ENCODE results near the gene GABARAPL2. TPM values are rescaled to one million over a fixed set of nuclear protein-coding genes. Genes with fewer than 3 reads are reported as not detected.

Gene GABARAPL2
- total and polyA plus RNA-seq, 7 donors, result 107 to 215 (median 167) TPM

DNA sequence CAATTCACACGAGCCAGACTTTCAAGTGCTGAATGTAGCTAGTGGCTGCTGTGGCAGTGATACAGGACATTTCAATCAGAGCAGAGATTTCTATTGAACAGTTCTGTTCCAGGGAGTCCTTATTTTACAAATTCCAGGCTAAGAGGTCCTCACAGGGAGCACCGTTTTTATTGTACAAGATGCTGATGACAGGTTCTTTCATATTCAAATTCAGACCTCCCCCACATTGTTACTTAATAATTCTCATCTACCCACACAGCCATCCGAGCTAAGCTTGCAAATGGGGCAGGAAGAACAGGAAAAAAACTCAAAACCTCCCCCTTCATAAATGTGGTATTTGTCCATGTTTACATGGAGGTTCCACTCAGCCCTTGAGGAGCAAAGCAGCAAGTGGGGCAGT lies 9.8 kb downstream of the GABARAPL2 start:
- ATAC-seq (no peak), DNase-seq (no peak)
- Histone ChIP-seq H3K9me3 (no peaks in the 10 kb centered on the region), H3K27ac (no peak overlapping the region), H3K4me3 (no peak overlapping the region), H3K27me3 (ENCODE audit: insufficient read depth in 3 of 3, low read length in 2 of 3) (no peaks in the 10 kb centered on the region), H3K36me3 (ENCODE audit: insufficient read depth in 1 of 2, low read depth in 1 of 2) (peaks cover 13 to 98% of the 10 kb centered on the region in 2 donors), H3K4me1 (peaks cover 6% of the 10 kb centered on the region)
- WGBS, 3 donors, result 63 to 69% (median 64%) methylated on average over 3 of the region's 3 CpGs
- intact Hi-C loops (cut with DNase I), result no loop called here
- TF ChIP-seq, protein P1, sequence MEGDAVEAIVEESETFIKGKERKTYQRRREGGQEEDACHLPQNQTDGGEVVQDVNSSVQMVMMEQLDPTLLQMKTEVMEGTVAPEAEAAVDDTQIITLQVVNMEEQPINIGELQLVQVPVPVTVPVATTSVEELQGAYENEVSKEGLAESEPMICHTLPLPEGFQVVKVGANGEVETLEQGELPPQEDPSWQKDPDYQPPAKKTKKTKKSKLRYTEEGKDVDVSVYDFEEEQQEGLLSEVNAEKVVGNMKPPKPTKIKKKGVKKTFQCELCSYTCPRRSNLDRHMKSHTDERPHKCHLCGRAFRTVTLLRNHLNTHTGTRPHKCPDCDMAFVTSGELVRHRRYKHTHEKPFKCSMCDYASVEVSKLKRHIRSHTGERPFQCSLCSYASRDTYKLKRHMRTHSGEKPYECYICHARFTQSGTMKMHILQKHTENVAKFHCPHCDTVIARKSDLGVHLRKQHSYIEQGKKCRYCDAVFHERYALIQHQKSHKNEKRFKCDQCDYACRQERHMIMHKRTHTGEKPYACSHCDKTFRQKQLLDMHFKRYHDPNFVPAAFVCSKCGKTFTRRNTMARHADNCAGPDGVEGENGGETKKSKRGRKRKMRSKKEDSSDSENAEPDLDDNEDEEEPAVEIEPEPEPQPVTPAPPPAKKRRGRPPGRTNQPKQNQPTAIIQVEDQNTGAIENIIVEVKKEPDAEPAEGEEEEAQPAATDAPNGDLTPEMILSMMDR (IDR thresholded peaks at IDR 0.05), result no peak

DNA sequence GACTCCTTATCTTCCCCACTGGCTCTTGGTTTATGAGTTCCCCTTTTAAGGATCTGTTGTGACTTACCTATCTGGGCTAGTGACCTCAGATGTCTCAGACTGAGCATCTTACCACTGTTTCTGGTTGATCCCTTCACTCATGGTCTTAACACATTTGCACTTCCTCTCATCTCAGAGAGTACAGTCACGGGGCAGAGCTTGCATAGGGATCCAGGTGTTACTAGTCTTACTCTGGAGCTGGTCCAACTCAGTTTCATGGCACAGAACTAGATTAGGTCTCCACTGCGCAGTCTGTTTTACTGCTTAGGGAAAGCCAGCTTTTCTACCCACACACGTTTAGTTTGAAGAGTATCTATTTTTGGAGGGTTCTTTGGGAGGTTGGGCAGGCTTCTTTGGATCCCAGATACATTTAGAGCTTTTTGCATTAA lies 10.2 kb downstream of the GABARAPL2 start:
- Histone ChIP-seq H3K36me3 (ENCODE audit: insufficient read depth in 1 of 2, low read depth in 1 of 2) (peaks cover 13 to 97% of the 10 kb centered on the region in 2 donors), H3K9me3 (no peaks in the 10 kb centered on the region), H3K4me3 (no peak overlapping the region), H3K27ac (no peak overlapping the region), H3K4me1 (peaks cover 1% of the 10 kb centered on the region), H3K27me3 (ENCODE audit: insufficient read depth in 3 of 3, low read length in 2 of 3) (no peaks in the 10 kb centered on the region)
- WGBS, 3 donors, result 47 to 65% (median 54%) methylated on average over 3 of the region's 3 CpGs
- DNase-seq (no peak), ATAC-seq (no peak)
- TF ChIP-seq, protein P1 (IDR thresholded peaks at IDR 0.05), result no peak
- intact Hi-C loops (cut with DNase I), result no loop called here

DNA sequence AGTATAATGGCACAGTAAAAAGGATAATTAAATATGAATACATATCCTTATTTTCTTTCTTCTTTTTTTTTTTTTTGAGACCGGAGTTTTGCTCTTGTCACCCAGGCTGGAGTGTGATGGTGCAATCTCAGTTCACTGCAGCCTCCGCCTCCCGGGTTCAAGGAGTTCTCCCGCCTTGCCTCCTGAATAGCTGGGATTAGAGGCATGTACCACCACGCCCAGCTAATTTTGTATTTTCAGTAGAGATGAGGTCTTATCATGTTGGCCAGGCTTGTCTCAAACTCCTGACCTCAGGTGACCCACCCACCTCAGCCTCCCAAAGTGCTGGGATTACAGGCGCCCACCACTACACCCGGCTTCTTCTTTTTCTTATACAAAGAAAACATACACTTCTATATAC lies 12.0 kb downstream of the GABARAPL2 start:
- TF ChIP-seq, protein P1 (IDR thresholded peaks at IDR 0.05), result no peak
- no peak for DNase-seq
- Histone ChIP-seq H3K4me3 (no peak overlapping the region), H3K9me3 (no peaks in the 10 kb centered on the region), H3K27ac (no peak overlapping the region), H3K27me3 (ENCODE audit: insufficient read depth in 3 of 3, low read length in 2 of 3) (no peaks in the 10 kb centered on the region), H3K4me1 (no peaks in the 10 kb centered on the region), H3K36me3 (ENCODE audit: insufficient read depth in 1 of 2, low read depth in 1 of 2) (peaks cover 13 to 82% of the 10 kb centered on the region in 2 donors)
- ATAC-seq, result no peak
- 90 to 94% (median 93%) methylated on average over 7 of the region's 7 CpGs for WGBS, 3 donors
- intact Hi-C loops (cut with DNase I), result no loop called here

DNA sequence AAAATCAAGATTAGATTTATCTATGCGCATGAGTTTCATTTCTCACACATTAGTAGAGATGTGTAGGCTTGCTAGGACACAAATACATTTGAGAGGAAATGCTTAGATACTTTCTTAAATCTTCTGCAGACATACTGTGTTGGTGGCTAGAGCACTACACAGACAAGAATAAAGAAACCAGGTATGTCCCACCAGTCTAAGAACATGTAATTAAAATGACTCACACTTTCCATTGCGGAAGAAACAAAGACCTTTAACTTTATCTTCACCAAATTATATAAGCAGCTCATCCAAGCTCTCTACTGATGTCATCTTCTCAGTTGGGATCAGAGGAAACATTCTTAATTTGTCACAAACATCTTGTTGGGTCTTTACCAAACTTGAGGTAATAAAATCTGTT lies 12.5 kb downstream of the GABARAPL2 start:
- TF ChIP-seq, protein P1 (IDR thresholded peaks at IDR 0.05), result no peak

DNA sequence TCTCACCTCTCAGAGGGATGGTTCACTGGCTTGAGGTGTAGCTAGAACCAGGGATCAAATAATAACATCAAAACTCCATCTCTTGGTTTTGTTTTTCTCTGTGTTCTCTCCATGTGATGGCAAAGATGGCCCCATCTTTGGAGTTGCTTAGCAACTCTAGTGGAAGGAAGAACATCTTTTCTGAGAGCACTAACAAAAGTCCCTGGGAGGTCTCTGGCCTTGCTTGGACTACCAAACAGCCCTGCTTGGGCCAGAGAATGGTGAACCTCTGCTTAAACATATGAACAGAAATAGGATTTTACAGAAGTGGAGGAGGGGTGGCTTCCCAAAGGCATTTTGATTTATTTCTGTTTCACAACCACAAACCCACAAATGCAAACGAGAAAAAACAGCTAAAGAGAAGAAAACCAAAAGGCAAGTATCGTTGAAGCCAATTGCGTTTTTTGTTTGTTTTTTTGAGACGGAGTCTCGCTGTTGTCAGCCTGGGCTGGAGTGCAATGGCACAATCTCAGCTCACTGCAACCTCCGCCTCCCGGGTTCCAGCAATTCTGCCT lies 13.2 kb downstream of the GABARAPL2 start:
- Histone ChIP-seq H3K9me3 (no peaks in the 10 kb centered on the region), H3K27me3 (ENCODE audit: insufficient read depth in 3 of 3, low read length in 2 of 3) (no peaks in the 10 kb centered on the region), H3K36me3 (ENCODE audit: insufficient read depth in 1 of 2, low read depth in 1 of 2) (peaks cover 13 to 70% of the 10 kb centered on the region in 2 donors), H3K27ac (no peak overlapping the region), H3K4me3 (no peak overlapping the region), H3K4me1 (no peaks in the 10 kb centered on the region)
- ATAC-seq (no peak), DNase-seq (no peak)
- intact Hi-C loops (cut with DNase I), result no loop called here
- TF ChIP-seq, protein P1 (IDR thresholded peaks at IDR 0.05), result no peak
- WGBS, 3 donors, result 85 to 93% (median 92%) methylated on average over 7 of the region's 7 CpGs

More for the DNA sequence above, 12.5 kb downstream of the GABARAPL2 start:
- Histone ChIP-seq H3K27me3 (ENCODE audit: insufficient read depth in 3 of 3, low read length in 2 of 3) (no peaks in the 10 kb centered on the region), H3K4me3 (no peak overlapping the region), H3K4me1 (no peaks in the 10 kb centered on the region), H3K27ac (no peak overlapping the region), H3K9me3 (no peaks in the 10 kb centered on the region), H3K36me3 (ENCODE audit: insufficient read depth in 1 of 2, low read depth in 1 of 2) (peaks cover 13 to 77% of the 10 kb centered on the region in 2 donors)
- 93 to 97% (median 96%) methylated on average over 2 of the region's 2 CpGs for WGBS, 3 donors
- ATAC-seq (no peak), DNase-seq (no peak)
- intact Hi-C loops (cut with DNase I), result no loop called here

Data from psoas muscle (tissue), 8 donors.